ENCODE measurements around the gene DKKL1.

Gene DKKL1

DNA sequence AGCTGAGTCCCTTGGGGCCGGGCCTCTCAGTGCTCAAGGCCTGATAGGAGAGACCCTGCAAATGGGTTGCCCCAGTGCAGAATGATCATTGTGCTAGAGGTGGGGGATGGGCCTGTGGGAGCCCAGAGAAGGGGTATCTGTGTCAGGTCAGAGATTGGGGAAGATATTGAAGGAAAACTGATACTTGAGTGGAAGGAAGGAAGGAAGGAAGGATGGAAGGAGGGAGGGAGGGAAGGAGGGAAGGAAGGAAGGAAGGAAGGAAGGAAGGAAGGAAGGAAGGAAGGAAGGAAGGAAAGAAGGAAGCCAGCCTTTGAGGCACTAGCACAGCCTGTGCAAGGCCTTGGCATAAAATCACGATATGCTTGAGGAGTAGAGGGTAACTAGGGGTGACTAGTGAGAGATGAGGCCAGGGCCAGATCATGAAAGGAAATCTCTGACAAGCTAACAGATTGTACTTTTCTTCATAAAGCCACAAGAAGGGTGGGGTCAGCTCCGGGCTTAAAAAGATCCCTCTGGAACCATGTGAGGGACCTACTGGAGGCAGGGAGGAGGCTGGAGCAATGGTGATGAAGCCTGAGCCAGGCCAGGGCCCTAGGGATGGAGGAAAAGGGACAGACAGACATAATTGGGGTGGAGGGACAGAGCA is 48.1 kb downstream of the DKKL1 start:
- TF ChIP-seq, protein P1, sequence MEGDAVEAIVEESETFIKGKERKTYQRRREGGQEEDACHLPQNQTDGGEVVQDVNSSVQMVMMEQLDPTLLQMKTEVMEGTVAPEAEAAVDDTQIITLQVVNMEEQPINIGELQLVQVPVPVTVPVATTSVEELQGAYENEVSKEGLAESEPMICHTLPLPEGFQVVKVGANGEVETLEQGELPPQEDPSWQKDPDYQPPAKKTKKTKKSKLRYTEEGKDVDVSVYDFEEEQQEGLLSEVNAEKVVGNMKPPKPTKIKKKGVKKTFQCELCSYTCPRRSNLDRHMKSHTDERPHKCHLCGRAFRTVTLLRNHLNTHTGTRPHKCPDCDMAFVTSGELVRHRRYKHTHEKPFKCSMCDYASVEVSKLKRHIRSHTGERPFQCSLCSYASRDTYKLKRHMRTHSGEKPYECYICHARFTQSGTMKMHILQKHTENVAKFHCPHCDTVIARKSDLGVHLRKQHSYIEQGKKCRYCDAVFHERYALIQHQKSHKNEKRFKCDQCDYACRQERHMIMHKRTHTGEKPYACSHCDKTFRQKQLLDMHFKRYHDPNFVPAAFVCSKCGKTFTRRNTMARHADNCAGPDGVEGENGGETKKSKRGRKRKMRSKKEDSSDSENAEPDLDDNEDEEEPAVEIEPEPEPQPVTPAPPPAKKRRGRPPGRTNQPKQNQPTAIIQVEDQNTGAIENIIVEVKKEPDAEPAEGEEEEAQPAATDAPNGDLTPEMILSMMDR (IDR thresholded peaks at IDR 0.05; ENCODE audit: low read depth, low read length) = no peak
- no peak overlapping the region for H3K4me3 ChIP-seq (ENCODE audit: low read depth, low read length)

GRCh38 chr19:49413348-49413747 is 49.7 kb downstream of the DKKL1 start:
- TF ChIP-seq, protein P1 (IDR thresholded peaks at IDR 0.05; ENCODE audit: low read depth, low read length) = no peak
- no peak overlapping the region for H3K4me3 ChIP-seq (ENCODE audit: low read depth, low read length)

DNA sequence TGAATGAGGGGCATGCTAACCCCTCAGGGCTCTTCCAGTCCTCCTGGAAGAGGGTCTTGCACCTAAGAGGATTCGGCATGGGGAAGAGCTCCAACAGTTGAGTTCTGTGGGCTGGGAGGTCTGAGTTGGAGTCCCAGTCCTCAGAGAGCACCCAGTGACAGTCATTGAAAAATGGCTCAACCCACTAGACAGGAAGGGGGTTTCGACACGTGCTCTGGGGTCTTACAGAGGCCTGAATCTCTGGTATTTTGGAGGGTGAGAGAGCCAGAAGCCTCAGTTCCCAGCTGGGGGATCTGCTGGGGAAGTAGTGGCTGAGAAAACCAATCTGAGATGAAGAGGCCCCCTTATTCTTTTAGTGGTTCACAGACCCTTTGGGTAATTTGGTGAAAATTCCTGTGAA is 50.6 kb downstream of the DKKL1 start:
- TF ChIP-seq, protein P1 (IDR thresholded peaks at IDR 0.05; ENCODE audit: low read depth, low read length) = no peak
- no peak overlapping the region for H3K4me3 ChIP-seq (ENCODE audit: low read depth, low read length)

DNA sequence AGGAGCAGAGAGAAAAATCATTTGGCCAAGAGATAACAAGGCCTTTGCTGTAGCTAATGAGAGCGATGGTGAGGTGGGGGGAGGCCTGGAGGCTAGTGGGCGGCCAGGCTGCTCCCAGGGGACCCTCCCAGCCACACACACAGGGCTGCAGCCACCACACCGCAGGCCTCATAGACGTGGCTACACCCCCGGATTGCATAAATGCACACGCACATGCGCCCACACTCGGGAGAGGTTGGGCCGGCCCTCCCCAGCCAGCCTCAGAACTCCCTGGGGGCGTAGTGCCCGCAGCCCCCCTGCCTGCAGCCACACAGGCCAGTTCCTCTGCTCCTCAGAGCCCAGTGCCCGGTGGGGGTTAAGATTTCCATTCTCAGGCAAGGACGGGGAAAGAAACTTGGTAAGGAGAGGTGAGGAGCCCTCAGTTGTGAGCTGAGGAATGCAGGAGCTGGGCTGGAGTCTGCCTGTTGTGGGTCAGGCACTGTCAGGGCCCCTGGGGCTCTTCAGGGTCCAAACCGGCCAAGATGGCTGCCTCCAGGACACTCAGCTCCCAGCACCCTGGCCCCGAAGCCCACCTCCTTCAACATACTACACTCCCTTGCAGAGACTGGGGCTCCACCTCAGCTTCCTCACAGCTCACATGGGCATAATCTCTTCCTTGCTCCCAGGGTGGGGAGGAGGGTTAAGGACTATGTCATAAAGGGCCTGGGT is 51.6 kb downstream of the DKKL1 start:
- TF ChIP-seq, protein P1 (IDR thresholded peaks at IDR 0.05; ENCODE audit: low read depth, low read length) = no peak

DNA sequence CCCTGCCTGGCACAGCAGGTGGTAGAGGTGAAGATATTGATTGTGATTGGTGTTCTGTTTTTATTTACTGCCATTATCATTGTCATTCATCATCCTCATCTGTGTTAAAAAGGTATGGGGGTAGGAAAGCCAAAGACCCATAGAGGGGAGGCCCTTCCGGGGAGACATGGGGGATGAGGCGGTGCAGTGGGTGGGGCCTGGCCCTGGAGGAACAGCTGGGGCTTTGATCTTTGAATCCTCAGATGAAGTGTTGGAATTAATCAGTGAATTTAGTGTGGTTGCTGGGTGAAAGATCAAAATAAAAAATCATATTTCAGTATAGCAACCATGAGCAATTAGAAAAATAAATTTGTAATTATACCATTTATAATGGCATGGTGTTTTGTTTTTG is 52.1 kb downstream of the DKKL1 start:
- TF ChIP-seq, protein P1 (IDR thresholded peaks at IDR 0.05; ENCODE audit: low read depth, low read length) = no peak
- no peak overlapping the region for H3K4me3 ChIP-seq (ENCODE audit: low read depth, low read length)

More for the DNA sequence above, 51.6 kb downstream of the DKKL1 start:
- H3K4me3 ChIP-seq (ENCODE audit: low read depth, low read length) = no peak overlapping the region

DNA sequence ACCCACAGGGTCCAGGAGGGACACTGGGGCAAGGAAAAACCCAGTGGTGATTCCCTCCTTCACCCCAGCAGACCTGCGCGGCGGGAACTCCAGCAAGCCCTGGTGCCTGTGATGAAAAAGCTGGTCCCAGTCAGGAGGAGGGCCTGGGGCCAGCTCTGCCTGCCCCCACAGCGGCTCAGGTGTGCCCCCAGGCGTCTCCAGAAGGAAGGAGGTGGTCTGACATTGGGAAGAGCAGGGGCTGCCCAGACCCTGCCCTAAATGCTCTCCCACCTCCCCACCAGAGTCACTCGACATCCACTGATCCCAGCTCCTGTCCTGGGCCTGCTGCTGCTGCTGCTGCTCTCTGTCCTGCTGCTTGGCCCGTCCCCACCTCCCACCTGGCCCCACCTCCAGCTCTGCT is 53.4 kb downstream of the DKKL1 start:
- TF ChIP-seq, protein P1 (IDR thresholded peaks at IDR 0.05; ENCODE audit: low read depth, low read length) = no peak
- H3K4me3 ChIP-seq (ENCODE audit: low read depth, low read length) = no peak overlapping the region

- no peak overlapping the region for H3K4me3 ChIP-seq (ENCODE audit: low read depth, low read length)
- TF ChIP-seq, protein P1 (IDR thresholded peaks at IDR 0.05; ENCODE audit: low read depth, low read length) = no peak
These were observed 54.8 kb downstream of the DKKL1 start for GRCh38 chr19:49418511-49418910.
